ENCODE results near the gene TBC1D22A. TPM values are rescaled to one million over a fixed set of nuclear protein-coding genes. Genes with fewer than 3 reads are reported as not detected.

The TBC1D22A gene
- total RNA-seq, 1 donor from 2014 or later, result 24.2 TPM

GRCh38 chr22:46775850-46776826 is 13.7 kb downstream of the TBC1D22A start:
- TF ChIP-seq CTCF (IDR thresholded peaks at IDR 0.05; ENCODE audit: insufficient read depth, low read depth, low read length) (no peak), EZH2 (IDR thresholded peaks at IDR 0.05; ENCODE audit: insufficient read depth, low read length) (no peak)
- no peak overlapping the region for H3K27ac ChIP-seq (ENCODE audit: low read depth, low read length)
- H3K4me1 ChIP-seq (ENCODE audit: insufficient read depth, low read length), result peaks cover 16% of the 10 kb centered on the region
- no peak for DNase-seq (ENCODE audit: low read depth)
- H3K36me3 ChIP-seq (ENCODE audit: insufficient read depth, low read length), result no peaks in the 10 kb centered on the region
- peaks cover 38% of the 10 kb centered on the region for H3K4me1 Mint-ChIP-seq (ENCODE audit: low read depth, unreplicated experiment)
- H3K27ac Mint-ChIP-seq (ENCODE audit: unreplicated experiment), result peak overlapping the region; percentile 93
- no peak for FAIRE-seq
- H3K79me2 ChIP-seq (ENCODE audit: insufficient read depth, low read length), result peaks cover 69% of the 10 kb centered on the region
- H2AFZ ChIP-seq (ENCODE audit: low read depth, low read length), result no peak overlapping the region
- H3K4me3 Mint-ChIP-seq (ENCODE audit: unreplicated experiment), result no peak overlapping the region
- H3K9me3 ChIP-seq (ENCODE audit: insufficient read depth, low read depth, low read length), result no peaks in the 10 kb centered on the region
- H3K4me2 ChIP-seq (ENCODE audit: low read length), result no peak overlapping the region
- no peaks in the 10 kb centered on the region for H3K27me3 Mint-ChIP-seq (ENCODE audit: low read depth, unreplicated experiment)
- no peak overlapping the region for H3K9ac ChIP-seq (ENCODE audit: low read length)
- H3K4me3 ChIP-seq (ENCODE audit: insufficient read depth, low read depth, low read length), result no peak overlapping the region
- H3K27me3 ChIP-seq (ENCODE audit: insufficient read depth, low read length), result no peaks in the 10 kb centered on the region
- peaks cover 74% of the 10 kb centered on the region for H4K20me1 ChIP-seq (ENCODE audit: insufficient read depth, low read length)
- H3K9me3 Mint-ChIP-seq (ENCODE audit: unreplicated experiment), result no peaks in the 10 kb centered on the region
- no peaks in the 10 kb centered on the region for H3K36me3 Mint-ChIP-seq (ENCODE audit: low read depth, unreplicated experiment)

GRCh38 chr22:46776876-46777608 is 14.6 kb downstream of the TBC1D22A start:
- Histone ChIP-seq H3K27me3 (ENCODE audit: insufficient read depth, low read length) (no peaks in the 10 kb centered on the region), H3K79me2 (ENCODE audit: insufficient read depth, low read length) (peaks cover 77% of the 10 kb centered on the region), H3K4me2 (ENCODE audit: low read length) (no peak overlapping the region), H3K9ac (ENCODE audit: low read length) (no peak overlapping the region), H2AFZ (ENCODE audit: low read depth, low read length) (no peak overlapping the region), H3K27ac (ENCODE audit: low read depth, low read length) (no peak overlapping the region), H3K9me3 (ENCODE audit: insufficient read depth, low read depth, low read length) (no peaks in the 10 kb centered on the region), H3K4me3 (ENCODE audit: insufficient read depth, low read depth, low read length) (no peak overlapping the region), H3K4me1 (ENCODE audit: insufficient read depth, low read length) (peaks cover 16% of the 10 kb centered on the region), H3K36me3 (ENCODE audit: insufficient read depth, low read length) (no peaks in the 10 kb centered on the region), H4K20me1 (ENCODE audit: insufficient read depth, low read length) (peaks cover 81% of the 10 kb centered on the region)
- DNase-seq (ENCODE audit: low read depth) (no peak), FAIRE-seq (no peak)
- H3K4me1 Mint-ChIP-seq (ENCODE audit: low read depth, unreplicated experiment), result peaks cover 38% of the 10 kb centered on the region
- H3K36me3 Mint-ChIP-seq (ENCODE audit: low read depth, unreplicated experiment), result no peaks in the 10 kb centered on the region
- H3K9me3 Mint-ChIP-seq (ENCODE audit: unreplicated experiment), result no peaks in the 10 kb centered on the region
- H3K4me3 Mint-ChIP-seq (ENCODE audit: unreplicated experiment), result no peak overlapping the region
- no peaks in the 10 kb centered on the region for H3K27me3 Mint-ChIP-seq (ENCODE audit: low read depth, unreplicated experiment)
- no peak for TF ChIP-seq CTCF (IDR thresholded peaks at IDR 0.05; ENCODE audit: insufficient read depth, low read depth, low read length)
- TF ChIP-seq EZH2 (IDR thresholded peaks at IDR 0.05; ENCODE audit: insufficient read depth, low read length), result no peak
- no peak overlapping the region for H3K27ac Mint-ChIP-seq (ENCODE audit: unreplicated experiment)

Measured in astrocyte (in vitro differentiated cells and primary cell).